Femur (tissue), 1 donor: ENCODE results near the gene RSPH10B2.
"Not testable (repeated sequence)": the region's sequence is repeated elsewhere in the genome, so short reads cannot be mapped to it uniquely, and the experiment has no call there.

Experiments used
- DNase-seq: peaks from one replicate; pipeline ENCODE4 v3.0.0-alpha.2; 2017

RSPH10B2 gene

GRCh38 chr7:6792113-6792872, 38.4 kb downstream of the RSPH10B2 start:
- not testable (repeated sequence) for DNase-seq

DNA sequence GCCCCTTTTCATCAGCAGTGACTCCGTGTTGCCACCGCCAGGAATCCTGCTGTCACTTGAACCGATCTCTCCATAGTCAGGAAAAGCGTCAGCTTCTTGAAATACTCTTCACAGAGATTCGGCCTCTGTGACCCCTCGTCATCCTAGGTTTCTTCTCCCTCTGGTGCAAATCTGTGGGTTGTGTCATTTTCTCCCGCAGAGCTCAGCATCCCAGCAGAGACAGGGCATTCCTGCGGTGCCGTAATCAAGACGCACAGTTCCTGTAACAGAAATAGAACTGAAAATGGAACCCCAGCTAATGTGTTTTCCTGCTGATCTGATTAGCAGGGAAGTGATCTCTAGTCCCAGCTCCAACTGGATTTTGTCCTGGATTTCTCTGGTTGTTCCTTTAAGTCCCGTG, 40.4 kb downstream of the RSPH10B2 start:
- not testable (repeated sequence) for DNase-seq

DNA sequence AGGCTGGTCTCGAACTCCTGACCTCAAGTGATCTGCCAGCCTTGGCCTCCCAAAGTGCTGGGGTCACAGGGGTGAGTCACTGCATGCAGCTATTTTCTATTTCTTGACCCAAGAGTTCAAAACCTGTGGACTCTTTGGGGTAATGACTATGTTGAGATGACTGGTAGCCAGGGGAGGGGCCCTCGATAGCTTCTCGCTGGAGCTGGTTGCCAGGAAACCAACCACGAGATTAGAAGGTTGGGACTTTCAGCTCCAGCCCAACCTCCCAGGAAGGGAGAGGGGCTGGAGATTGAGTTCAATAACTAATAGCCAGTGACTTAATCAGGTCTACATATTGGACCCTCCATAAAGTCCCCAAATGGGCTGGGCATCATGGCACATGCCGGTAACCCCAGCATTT, 43.3 kb downstream of the RSPH10B2 start:
- DNase-seq = not testable (repeated sequence)

GRCh38 chr7:6798047-6798446, 44.1 kb downstream of the RSPH10B2 start:
- not testable (repeated sequence) for DNase-seq

- not testable (repeated sequence) for DNase-seq
Observed at GRCh38 chr7:6799887-6800286, 46.0 kb downstream of the RSPH10B2 start.

GRCh38 chr7:6800331-6800730, 46.4 kb downstream of the RSPH10B2 start:
- not testable (repeated sequence) for DNase-seq

- DNase-seq = not testable (repeated sequence)
Observed at GRCh38 chr7:6807393-6807918, 53.6 kb downstream of the RSPH10B2 start.

DNA sequence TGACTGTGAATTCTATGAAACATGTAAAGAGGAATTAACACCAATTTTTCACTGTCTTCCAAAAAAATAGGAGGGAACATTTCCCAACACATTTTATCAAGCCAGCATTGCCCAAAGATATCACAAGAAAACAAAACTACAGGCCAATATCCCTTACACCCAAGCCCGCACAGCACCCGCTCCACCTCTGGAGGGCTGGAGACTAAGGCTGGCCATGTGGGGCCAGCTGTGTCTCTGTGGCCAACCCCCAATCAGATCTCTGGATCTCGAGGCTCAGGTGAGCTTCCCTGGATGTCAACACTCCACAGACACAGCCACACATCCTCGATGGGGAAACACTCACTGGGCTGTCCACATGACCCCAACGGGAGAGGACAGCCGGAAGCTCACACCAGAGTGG, 54.1 kb downstream of the RSPH10B2 start:
- DNase-seq = not testable (repeated sequence)

- not testable (repeated sequence) for DNase-seq
Observed at GRCh38 chr7:6813011-6813410, 59.1 kb downstream of the RSPH10B2 start.

DNA sequence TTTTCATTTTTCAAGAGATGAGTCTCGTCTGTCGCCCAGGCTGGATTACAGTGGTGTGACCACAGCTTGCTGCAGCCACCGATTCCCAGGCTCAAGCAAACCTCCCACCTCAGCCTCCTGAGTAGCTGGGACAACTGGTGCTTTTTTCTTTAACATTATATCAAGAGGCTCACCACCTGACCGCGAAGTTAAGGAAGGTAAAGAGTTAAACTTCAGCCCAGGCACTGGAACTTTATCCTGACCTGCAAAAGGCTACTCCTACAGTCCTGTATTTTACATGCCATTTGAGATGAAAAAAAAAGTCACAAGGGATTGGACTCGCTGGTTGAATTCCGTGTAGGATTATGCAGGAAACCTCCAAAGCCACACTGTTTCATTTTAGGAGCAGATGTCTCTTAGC, 61.6 kb downstream of the RSPH10B2 start:
- not testable (repeated sequence) for DNase-seq

DNA sequence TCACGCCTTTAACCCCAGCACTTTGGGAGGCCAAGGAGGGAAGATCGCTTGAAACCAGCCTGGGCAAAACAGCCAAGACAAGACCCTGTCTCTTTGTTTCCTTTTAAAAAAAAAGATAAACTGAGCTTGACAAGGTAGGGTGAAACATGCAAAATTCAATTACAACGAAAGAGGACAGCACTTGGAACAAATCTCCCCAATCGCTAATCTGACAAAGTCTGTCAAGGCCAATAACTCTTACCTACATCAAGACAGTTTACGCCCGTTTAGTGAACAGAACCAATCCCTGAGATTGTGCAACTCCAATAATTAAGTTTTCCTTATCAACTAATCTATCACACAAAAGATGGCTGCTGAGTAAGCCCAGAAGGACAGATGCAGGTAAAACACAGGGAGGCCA, 67.7 kb downstream of the RSPH10B2 start:
- not testable (repeated sequence) for DNase-seq

- DNase-seq = not testable (repeated sequence)
Observed at GRCh38 chr7:6825236-6826125, 71.6 kb downstream of the RSPH10B2 start.

GRCh38 chr7:6826151-6826550, 72.2 kb downstream of the RSPH10B2 start, which contains the start of gene CCZ1B:
Gene CCZ1B, minus strand, starts transcription at chr7:6826275. Its CDS starts 78 bp downstream, at chr7:6826197.
- DNase-seq = peak; percentile 89

DNA sequence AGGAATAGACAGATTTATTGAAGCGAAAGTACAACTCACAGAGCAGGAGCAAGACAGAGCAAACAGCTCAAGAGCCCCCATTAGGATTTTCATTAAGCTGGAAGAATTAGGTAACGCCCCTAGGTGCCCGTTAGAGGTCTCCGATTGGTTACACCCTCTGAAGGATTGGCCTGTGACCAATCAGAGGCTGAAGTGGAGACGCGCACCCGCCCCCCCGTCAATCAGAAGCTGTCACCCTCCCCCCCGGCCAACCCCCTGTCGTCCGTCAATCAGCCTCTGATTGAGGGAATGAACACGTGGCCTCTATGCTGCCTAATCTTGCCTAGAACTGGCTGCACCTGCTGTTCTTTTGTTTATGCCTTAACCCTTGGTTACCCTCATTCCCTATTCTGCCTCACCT, 73.3 kb downstream of the RSPH10B2 start:
- not testable (repeated sequence) for DNase-seq

- not testable (repeated sequence) for DNase-seq
Observed at GRCh38 chr7:6829616-6830015, 75.7 kb downstream of the RSPH10B2 start.

DNA sequence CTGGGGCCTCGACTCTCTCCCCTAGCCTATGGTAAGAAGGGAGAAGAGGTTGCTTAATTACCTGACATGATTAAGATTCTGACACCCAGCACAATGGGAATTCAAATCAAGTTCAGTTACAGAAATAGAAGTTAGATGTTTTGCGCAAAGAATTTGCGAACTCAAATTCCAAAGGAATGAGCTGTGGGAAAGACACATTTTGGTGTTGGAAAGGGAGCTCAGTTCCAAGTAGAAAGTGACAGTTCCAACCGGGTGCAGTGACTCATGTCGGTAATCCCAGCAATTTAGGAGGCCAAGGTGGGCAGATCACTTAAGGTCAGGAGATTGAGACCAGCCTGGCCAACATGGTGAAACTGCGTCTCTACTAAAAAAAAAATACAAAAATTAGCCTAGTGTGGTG, 76.1 kb downstream of the RSPH10B2 start:
- not testable (repeated sequence) for DNase-seq

DNA sequence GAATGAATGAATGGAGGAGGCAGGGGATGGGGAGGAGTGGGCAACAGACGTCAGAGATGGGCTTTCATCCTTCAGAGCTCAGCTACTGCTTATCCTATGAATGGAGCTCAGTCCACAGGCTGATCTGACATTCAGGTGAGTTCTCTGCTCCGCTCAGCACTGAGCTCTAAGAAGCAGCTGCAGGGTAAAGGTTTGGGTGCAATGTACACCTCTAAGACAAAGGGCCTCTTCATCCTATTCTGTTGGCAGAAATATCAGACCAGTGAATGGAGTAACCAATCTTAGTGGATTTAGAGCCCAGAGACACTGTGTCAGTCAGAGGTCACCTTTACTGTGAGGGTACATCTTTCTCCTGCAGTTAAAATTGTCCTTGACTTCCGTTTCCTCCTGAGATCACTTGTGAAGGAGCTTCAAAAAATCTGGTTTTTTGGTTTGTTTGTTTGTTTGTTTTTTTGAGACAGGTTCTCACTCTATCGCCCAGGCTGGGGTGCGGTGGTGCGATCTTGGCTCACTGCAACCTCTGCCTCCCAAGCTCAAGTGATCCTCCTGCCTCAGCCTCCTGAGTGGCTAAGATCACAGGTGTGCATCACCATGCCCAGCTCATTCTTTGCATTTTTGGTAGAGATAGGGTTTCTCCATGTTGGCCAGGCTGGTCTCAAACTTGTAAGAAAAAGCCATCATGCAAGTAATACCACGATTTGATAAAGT, 77.3 kb downstream of the RSPH10B2 start:
- DNase-seq = no peak

DNA sequence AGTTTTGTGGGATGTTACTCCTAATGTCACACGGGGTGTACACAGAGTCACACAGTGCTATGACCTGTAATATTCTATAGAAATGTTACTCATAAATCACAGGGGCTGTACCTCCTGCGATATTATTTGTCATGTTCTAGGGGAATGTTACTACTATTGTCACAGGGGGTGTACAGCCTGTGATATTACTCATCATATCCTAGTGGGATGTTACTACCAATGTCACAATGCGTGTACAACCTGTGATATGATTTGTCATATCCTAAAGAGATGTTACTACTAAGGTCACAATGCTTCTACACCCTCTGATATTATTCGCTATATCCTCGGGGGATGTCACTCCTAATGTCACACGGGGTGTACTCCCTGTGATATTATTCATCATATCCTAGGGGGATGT, 79.7 kb downstream of the RSPH10B2 start:
- no peak for DNase-seq

- DNase-seq = not testable (repeated sequence)
Observed at GRCh38 chr7:6835521-6835920, 81.6 kb downstream of the RSPH10B2 start.

DNA sequence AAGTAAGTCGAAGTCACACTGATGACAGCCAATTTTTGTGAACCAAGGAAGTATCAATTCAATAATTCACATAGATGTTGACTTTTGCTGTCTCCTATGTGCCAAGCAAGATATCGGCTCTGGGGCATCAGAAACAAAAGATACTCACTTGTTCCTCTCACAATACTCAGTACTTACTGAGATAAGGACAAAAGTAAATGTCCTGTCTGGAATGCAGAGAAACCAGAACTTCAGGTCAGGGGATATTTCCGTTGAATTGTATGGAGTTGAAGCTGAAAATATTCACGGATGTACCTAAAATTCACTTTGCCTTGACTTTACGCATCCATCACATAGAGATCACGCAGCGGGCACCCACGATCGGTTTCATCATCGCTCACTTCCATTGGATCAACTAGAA, 83.2 kb downstream of the RSPH10B2 start:
- not testable (repeated sequence) for DNase-seq

GRCh38 chr7:6842278-6842921, 88.5 kb downstream of the RSPH10B2 start:
- DNase-seq = not testable (repeated sequence)

- DNase-seq = not testable (repeated sequence)
Observed at GRCh38 chr7:6843092-6843491, 89.2 kb downstream of the RSPH10B2 start.
